DND-41 (cell line): ENCODE data around the gene ASB13.

Source experiments
- ATAC-seq: fragments of 200-7000 bp; cut with Tn5 transposase; 3 replicates; pipeline ENCODE4 v1.9.1; 2021; ENCODE audit warnings: low read depth; ENCODE audit not compliant: insufficient read depth
- DNase-seq: peaks from one replicate; pipeline ENCODE4 v3.0.0-alpha.2; 2020
- H2AFZ ChIP-seq: 2 replicates; pipeline ENCODE4 v1.6.0; 2012; ENCODE audit warnings: low read depth, low read length
- H3K27ac ChIP-seq: 2 replicates; pipeline ENCODE4 v1.5.1; 2012; ENCODE audit warnings: low read length, inconsistent platforms
- H3K27me3 ChIP-seq: fragments of 200-600 bp; sonication (generic); 2 replicates; pipeline ENCODE4 v1.6.0; 2012; ENCODE audit warnings: low read length, mild to moderate bottlenecking, inconsistent platforms; ENCODE audit not compliant: insufficient read depth, poor library complexity
- H3K36me3 ChIP-seq: 2 replicates; pipeline ENCODE4 v1.5.1; 2012; ENCODE audit warnings: low read length, inconsistent platforms; ENCODE audit not compliant: insufficient read depth
- H3K4me1 ChIP-seq: 2 replicates; pipeline ENCODE4 v1.5.1; 2012; ENCODE audit warnings: mild to moderate bottlenecking, low read length; ENCODE audit not compliant: insufficient read depth
- H3K4me2 ChIP-seq: 2 replicates; pipeline ENCODE4 v1.6.0; 2012; ENCODE audit warnings: mild to moderate bottlenecking, moderate library complexity, low read length, inconsistent platforms; ENCODE audit not compliant: insufficient read depth
- H3K4me3 ChIP-seq, 2 experiments: fragments of 200-600 bp in 1 of 2; shearing (Covaris generic) in 1 of 2; 2 replicates each; pipeline ENCODE4 v1.5.1; 2012 to 2016; ENCODE audit warnings: inconsistent platforms in 2 of 2, low read length in 2 of 2, mild to moderate bottlenecking in 2 of 2, low read depth in 1 of 2, moderate library complexity in 1 of 2
- H3K79me2 ChIP-seq: 2 replicates; pipeline ENCODE4 v1.6.0; 2012; ENCODE audit warnings: low read length, inconsistent platforms; ENCODE audit not compliant: insufficient read depth
- H3K9ac ChIP-seq: 2 replicates; pipeline ENCODE4 v1.6.0; 2012; ENCODE audit warnings: low read depth, mild to moderate bottlenecking, inconsistent platforms, low read length, moderate library complexity
- H3K9me3 ChIP-seq: 2 replicates; pipeline ENCODE4 v1.5.1; 2012; ENCODE audit warnings: low read length, moderate library complexity, mild to moderate bottlenecking, inconsistent platforms; ENCODE audit not compliant: insufficient read depth, severe bottlenecking
- H4K20me1 ChIP-seq: 2 replicates; pipeline ENCODE4 v1.6.0; 2012; ENCODE audit warnings: low read length; ENCODE audit not compliant: insufficient read depth
- CTCF ChIP-seq: IDR thresholded peaks from 2 replicates; pipeline ENCODE4 v1.5.1; 2012; ENCODE audit warnings: borderline replicate concordance, low read length, moderate library complexity, mild to moderate bottlenecking; ENCODE audit not compliant: poor library complexity, severe bottlenecking; ENCODE audit errors: extremely low read depth
- EZH2 ChIP-seq: IDR thresholded peaks from 3 replicates; pipeline ENCODE4 v1.6.1; 2012; ENCODE audit warnings: borderline replicate concordance, low read depth, mild to moderate bottlenecking, moderate library complexity, low read length, inconsistent platforms; ENCODE audit not compliant: severe bottlenecking

Gene ASB13

GRCh38 chr10:5604961-5605360, 61.4 kb downstream of the ASB13 start:
- Histone ChIP-seq H2AFZ (no peak overlapping the region), H3K27me3 (no peaks in the 10 kb centered on the region), H3K36me3 (no peaks in the 10 kb centered on the region), H4K20me1 (no peaks in the 10 kb centered on the region), H3K4me2 (no peak overlapping the region), H3K4me1 (no peaks in the 10 kb centered on the region), H3K9ac (no peak overlapping the region), H3K27ac (no peak overlapping the region), H3K4me3 (no peak overlapping the region), H3K9me3 (no peaks in the 10 kb centered on the region), H3K79me2 (no peaks in the 10 kb centered on the region)
- DNase-seq (no peak), ATAC-seq (no peak)
- TF ChIP-seq EZH2 (no peak), CTCF (no peak)

- Histone ChIP-seq H3K27ac (no peak overlapping the region), H3K27me3 (no peaks in the 10 kb centered on the region), H3K4me2 (no peak overlapping the region), H3K36me3 (no peaks in the 10 kb centered on the region), H3K9me3 (no peaks in the 10 kb centered on the region), H3K4me3 (no peak overlapping the region), H3K4me1 (no peaks in the 10 kb centered on the region), H4K20me1 (no peaks in the 10 kb centered on the region), H3K79me2 (no peaks in the 10 kb centered on the region), H3K9ac (no peak overlapping the region), H2AFZ (no peak overlapping the region)
- TF ChIP-seq EZH2 = no peak
- no peak for TF ChIP-seq CTCF
- DNase-seq = no peak
- no peak for ATAC-seq
These were observed 62.0 kb downstream of the ASB13 start for GRCh38 chr10:5604236-5604925.

GRCh38 chr10:5603848-5604170, 62.6 kb downstream of the ASB13 start:
- TF ChIP-seq EZH2 (no peak), CTCF (no peak)
- ATAC-seq (no peak), DNase-seq (no peak)
- Histone ChIP-seq H2AFZ (no peak overlapping the region), H3K79me2 (no peaks in the 10 kb centered on the region), H3K9ac (no peak overlapping the region), H3K4me1 (no peaks in the 10 kb centered on the region), H3K4me2 (no peak overlapping the region), H4K20me1 (no peaks in the 10 kb centered on the region), H3K27ac (no peak overlapping the region), H3K27me3 (no peaks in the 10 kb centered on the region), H3K4me3 (no peak overlapping the region), H3K36me3 (no peaks in the 10 kb centered on the region), H3K9me3 (no peaks in the 10 kb centered on the region)
